ENCODE data around the gene MASP1. TPM values are rescaled to one million over a fixed set of nuclear protein-coding genes. Genes with fewer than 3 reads are reported as not detected.

MASP1 gene
- total RNA-seq, 2 experiments from 2014 or later, result not detected

- no peak for DNase-seq
- POLR2A ChIA-PET, result no interaction called here
- CTCF ChIA-PET, result no interaction called here
- intact Hi-C loops (cut with micrococcal nuclease), result no loop called here
- Mint-ChIP-seq H3K27ac (no peak overlapping the region), H3K27me3 (peaks cover 10% of the 10 kb centered on the region), H3K4me1 (ENCODE audit: low read depth) (no peaks in the 10 kb centered on the region), H3K9me3 (no peaks in the 10 kb centered on the region), H3K4me3 (no peak overlapping the region), H3K36me3 (ENCODE audit: low read depth) (no peaks in the 10 kb centered on the region)
- TF ChIP-seq, protein P1, sequence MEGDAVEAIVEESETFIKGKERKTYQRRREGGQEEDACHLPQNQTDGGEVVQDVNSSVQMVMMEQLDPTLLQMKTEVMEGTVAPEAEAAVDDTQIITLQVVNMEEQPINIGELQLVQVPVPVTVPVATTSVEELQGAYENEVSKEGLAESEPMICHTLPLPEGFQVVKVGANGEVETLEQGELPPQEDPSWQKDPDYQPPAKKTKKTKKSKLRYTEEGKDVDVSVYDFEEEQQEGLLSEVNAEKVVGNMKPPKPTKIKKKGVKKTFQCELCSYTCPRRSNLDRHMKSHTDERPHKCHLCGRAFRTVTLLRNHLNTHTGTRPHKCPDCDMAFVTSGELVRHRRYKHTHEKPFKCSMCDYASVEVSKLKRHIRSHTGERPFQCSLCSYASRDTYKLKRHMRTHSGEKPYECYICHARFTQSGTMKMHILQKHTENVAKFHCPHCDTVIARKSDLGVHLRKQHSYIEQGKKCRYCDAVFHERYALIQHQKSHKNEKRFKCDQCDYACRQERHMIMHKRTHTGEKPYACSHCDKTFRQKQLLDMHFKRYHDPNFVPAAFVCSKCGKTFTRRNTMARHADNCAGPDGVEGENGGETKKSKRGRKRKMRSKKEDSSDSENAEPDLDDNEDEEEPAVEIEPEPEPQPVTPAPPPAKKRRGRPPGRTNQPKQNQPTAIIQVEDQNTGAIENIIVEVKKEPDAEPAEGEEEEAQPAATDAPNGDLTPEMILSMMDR (IDR thresholded peaks at IDR 0.05), result no peak
- no peak for ATAC-seq
Measured at GRCh38 chr3:187281191-187281714, 10.3 kb downstream of the MASP1 start.

DNA sequence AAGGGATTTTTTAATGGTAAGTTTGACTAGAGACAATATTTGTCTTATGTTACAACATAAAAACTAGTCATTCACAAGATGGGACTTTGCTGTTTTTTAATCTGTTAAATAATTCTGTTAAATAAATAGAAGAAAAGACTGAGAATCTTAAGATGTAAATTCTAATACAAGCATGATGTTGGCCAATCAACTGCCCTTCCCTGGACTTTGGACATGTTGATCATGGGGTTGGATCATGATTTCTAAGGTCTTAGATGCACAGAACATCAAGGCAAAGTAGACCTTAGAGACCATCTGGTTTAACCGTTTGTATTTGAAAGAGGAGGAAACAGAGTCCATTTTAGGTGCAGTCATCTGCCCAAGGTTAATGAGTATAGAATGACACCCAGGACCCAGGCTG is 10.9 kb downstream of the MASP1 start:
- no peak for ATAC-seq
- CTCF ChIA-PET, result no interaction called here

GRCh38 chr3:187277129-187277462 is 14.4 kb downstream of the MASP1 start:
- DNase-seq, result no peak
- Mint-ChIP-seq H3K36me3 (ENCODE audit: low read depth) (no peaks in the 10 kb centered on the region), H3K4me1 (ENCODE audit: low read depth) (no peaks in the 10 kb centered on the region), H3K27ac (no peak overlapping the region), H3K9me3 (no peaks in the 10 kb centered on the region), H3K27me3 (peaks cover 10% of the 10 kb centered on the region), H3K4me3 (no peak overlapping the region)
- ChIA-PET POLR2A (no interaction called here), CTCF (interaction anchor here (1.0 kb wide), 2 partner anchors 14 to 115 kb away, joined by 3 read pairs; no protein-coding TSS in a partner anchor)
- TF ChIP-seq, protein P1 (IDR thresholded peaks at IDR 0.05), result no peak
- ATAC-seq, result no peak
- intact Hi-C loops (cut with micrococcal nuclease), result no loop called here

More for the DNA sequence above, 10.9 kb downstream of the MASP1 start:
- Mint-ChIP-seq H3K27ac (no peak overlapping the region), H3K9me3 (no peaks in the 10 kb centered on the region), H3K4me3 (no peak overlapping the region), H3K4me1 (ENCODE audit: low read depth) (no peaks in the 10 kb centered on the region), H3K36me3 (ENCODE audit: low read depth) (no peaks in the 10 kb centered on the region), H3K27me3 (peaks cover 10% of the 10 kb centered on the region)
- POLR2A ChIA-PET, result no interaction called here
- TF ChIP-seq, protein P1 (IDR thresholded peaks at IDR 0.05), result no peak
- intact Hi-C loops (cut with micrococcal nuclease), result no loop called here
- DNase-seq, result no peak

GRCh38 chr3:187276397-187277128 is 15.0 kb downstream of the MASP1 start:
- H3K9me3 Mint-ChIP-seq, result no peaks in the 10 kb centered on the region
- TF ChIP-seq, protein P1 (IDR thresholded peaks at IDR 0.05), result no peak
- CTCF ChIA-PET, result interaction anchor here (1.0 to 2.1 kb wide), 3 partner anchors 14 to 114 kb away, joined by 3 to 6 read pairs (median 3); no protein-coding TSS in a partner anchor
- H3K36me3 Mint-ChIP-seq (ENCODE audit: low read depth), result no peaks in the 10 kb centered on the region
- intact Hi-C loops (cut with micrococcal nuclease), result no loop called here
- H3K27me3 Mint-ChIP-seq, result peaks cover 10% of the 10 kb centered on the region
- POLR2A ChIA-PET, result no interaction called here
- H3K27ac Mint-ChIP-seq, result no peak overlapping the region
- H3K4me3 Mint-ChIP-seq, result no peak overlapping the region
- no peak for ATAC-seq
- H3K4me1 Mint-ChIP-seq (ENCODE audit: low read depth), result no peaks in the 10 kb centered on the region
- no peak for DNase-seq

- ChIA-PET CTCF (interaction anchor here (0.8 to 2.1 kb wide), 2 partner anchors 54 to 341 kb away, joined by 3 to 6 read pairs; no protein-coding TSS in a partner anchor), POLR2A (no interaction called here)
- H3K36me3 Mint-ChIP-seq (ENCODE audit: low read depth), result no peaks in the 10 kb centered on the region
- intact Hi-C loops (cut with micrococcal nuclease), result no loop called here
- H3K27me3 Mint-ChIP-seq, result peaks cover 10% of the 10 kb centered on the region
- ATAC-seq (no peak), DNase-seq (no peak)
- H3K4me1 Mint-ChIP-seq (ENCODE audit: low read depth), result no peaks in the 10 kb centered on the region
- H3K27ac Mint-ChIP-seq, result no peak overlapping the region
- H3K9me3 Mint-ChIP-seq, result no peaks in the 10 kb centered on the region
- TF ChIP-seq, protein P1 (IDR thresholded peaks at IDR 0.05), result no peak
- H3K4me3 Mint-ChIP-seq, result no peak overlapping the region
Measured at GRCh38 chr3:187274977-187275338, 16.6 kb downstream of the MASP1 start.

Data from activated CD8-positive, alpha-beta T cell treated with anti-CD3 and anti-CD28 coated beads for 36 hours (primary cell).